BE2C (cell line): ENCODE data around the gene C12orf54. TPM values are rescaled to one million over a fixed set of nuclear protein-coding genes. Genes with fewer than 3 reads are reported as not detected.
A peak's percentile ranks its signal among the peaks of the same experiment; 100 is the strongest.
"Not testable (repeated sequence)": the region's sequence is repeated elsewhere in the genome, so short reads cannot be mapped to it uniquely, and the experiment has no call there.

Source experiments
- DNase-seq: peaks from one replicate; pipeline ENCODE4 v3.0.0-alpha.2; 2020
- H3K27me3 ChIP-seq: fragments of 250-450 bp; sonication (Bioruptor Pico); 2 replicates; pipeline ENCODE4 v1.5.1; 2020; ENCODE audit warnings: mild to moderate bottlenecking
- H3K36me3 ChIP-seq: fragments of 250-450 bp; sonication (Bioruptor Pico); 2 replicates; pipeline ENCODE4 v1.5.1; 2020; ENCODE audit warnings: mild to moderate bottlenecking
- H3K4me1 ChIP-seq: fragments of 250-450 bp; sonication (Bioruptor Pico); 2 replicates; pipeline ENCODE4 v1.5.1; 2020
- H3K4me3 ChIP-seq: 2 replicates; pipeline ENCODE4 v1.5.1; 2011; ENCODE audit warnings: low read depth, low read length
- H3K9me3 ChIP-seq: fragments of 250-450 bp; sonication (Bioruptor Pico); 2 replicates; pipeline ENCODE4 v1.5.1; 2020
- polyA plus RNA-seq: library from polyadenylated mRNA; unstranded; fragments of >200 nt; gene quantifications from one replicate; pipeline ENCODE4 v1.2.1, GENCODE V29; 2012; ENCODE audit warnings: low read depth, missing spikeins; ENCODE audit not compliant: insufficient read length, insufficient read depth
- TF ChIP-seq, protein P1 (sequence below): IDR thresholded peaks from 2 replicates; pipeline ENCODE4 v1.5.1; 2012; ENCODE audit warnings: mild to moderate bottlenecking, low read depth, low read length

C12orf54 gene
- not detected for polyA plus RNA-seq

DNA sequence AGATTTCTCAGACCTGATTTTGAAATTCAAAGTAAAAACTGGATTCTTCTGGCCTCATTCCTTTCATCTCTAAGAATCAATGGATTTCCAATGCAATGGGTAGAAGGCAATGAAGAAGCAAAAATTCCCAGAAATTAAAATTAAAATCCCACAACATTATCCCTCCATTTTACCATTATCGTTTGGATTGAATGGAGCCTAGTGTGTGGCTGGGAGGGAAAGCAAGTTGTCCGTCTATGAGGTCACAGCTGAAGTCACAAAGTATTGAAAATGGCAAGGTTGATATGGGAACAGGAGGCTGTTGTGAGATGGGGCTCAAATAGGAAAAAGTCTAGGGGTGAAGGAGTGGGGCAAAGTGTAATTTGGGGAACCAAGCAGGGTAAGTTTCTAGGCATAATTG is at the start of gene C12orf54:
Gene C12orf54, plus strand, starts transcription at position 301 of the 400 bp plus-strand sequence. CDS start 799 bp downstream, outside the sequence.
- TF ChIP-seq, protein P1, sequence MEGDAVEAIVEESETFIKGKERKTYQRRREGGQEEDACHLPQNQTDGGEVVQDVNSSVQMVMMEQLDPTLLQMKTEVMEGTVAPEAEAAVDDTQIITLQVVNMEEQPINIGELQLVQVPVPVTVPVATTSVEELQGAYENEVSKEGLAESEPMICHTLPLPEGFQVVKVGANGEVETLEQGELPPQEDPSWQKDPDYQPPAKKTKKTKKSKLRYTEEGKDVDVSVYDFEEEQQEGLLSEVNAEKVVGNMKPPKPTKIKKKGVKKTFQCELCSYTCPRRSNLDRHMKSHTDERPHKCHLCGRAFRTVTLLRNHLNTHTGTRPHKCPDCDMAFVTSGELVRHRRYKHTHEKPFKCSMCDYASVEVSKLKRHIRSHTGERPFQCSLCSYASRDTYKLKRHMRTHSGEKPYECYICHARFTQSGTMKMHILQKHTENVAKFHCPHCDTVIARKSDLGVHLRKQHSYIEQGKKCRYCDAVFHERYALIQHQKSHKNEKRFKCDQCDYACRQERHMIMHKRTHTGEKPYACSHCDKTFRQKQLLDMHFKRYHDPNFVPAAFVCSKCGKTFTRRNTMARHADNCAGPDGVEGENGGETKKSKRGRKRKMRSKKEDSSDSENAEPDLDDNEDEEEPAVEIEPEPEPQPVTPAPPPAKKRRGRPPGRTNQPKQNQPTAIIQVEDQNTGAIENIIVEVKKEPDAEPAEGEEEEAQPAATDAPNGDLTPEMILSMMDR: no peak
- H3K4me3 ChIP-seq: no peak within 1 kb of the TSS

DNA sequence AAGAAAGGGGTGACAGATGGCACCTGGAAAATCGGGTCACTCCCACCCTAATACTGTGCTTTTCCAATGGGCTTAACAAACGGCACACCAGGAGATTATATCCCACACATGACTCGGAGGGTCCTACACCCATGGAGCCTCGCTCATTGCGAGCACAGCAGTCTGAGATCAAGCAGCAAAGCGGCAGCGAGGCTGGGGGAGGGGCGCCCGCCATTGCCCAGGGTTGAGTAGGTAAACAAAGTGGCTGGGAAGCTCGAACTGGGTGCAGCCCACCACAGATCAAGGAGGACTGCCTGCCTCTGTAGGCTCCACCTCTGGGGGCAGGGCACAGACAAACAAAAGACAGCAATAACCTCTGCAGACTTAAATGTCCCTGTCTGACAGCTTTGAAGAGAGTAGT is 48.3 kb upstream of the C12orf54 start:
- not testable (repeated sequence) for H3K36me3 ChIP-seq, H3K27me3 ChIP-seq, H3K9me3 ChIP-seq, H3K4me1 ChIP-seq, H3K4me3 ChIP-seq, DNase-seq

More for the DNA sequence above, at the start of gene C12orf54:
- no peaks in the 10 kb centered on the region for H3K36me3 ChIP-seq
- H3K27me3 ChIP-seq: no peaks in the 10 kb centered on the region
- no peaks in the 10 kb centered on the region for H3K4me1 ChIP-seq
- H3K9me3 ChIP-seq: no peaks in the 10 kb centered on the region
- DNase-seq: no peak

DNA sequence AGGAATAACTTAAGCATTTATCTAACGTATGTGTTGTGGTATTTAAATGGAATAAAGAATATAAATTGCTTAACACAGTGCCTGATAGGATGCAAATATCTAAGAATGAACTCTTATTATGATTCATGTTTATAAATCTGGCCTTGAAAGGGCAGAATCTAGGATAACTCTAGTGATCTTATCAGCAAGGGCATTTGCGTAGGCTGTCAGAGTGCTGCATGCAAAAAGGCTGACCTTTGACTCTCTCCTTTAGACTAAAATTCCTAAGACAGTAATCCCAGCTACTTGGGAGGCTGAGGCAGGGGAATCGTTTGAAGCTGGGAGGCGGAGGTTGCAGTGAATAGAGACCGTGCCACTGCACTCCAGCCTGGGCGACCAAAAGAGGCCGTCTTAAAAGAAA is 41.2 kb upstream of the C12orf54 start:
- no peak overlapping the region for H3K4me3 ChIP-seq
- TF ChIP-seq, protein P1: no peak
- DNase-seq: no peak
- no peaks in the 10 kb centered on the region for H3K9me3 ChIP-seq
- no peaks in the 10 kb centered on the region for H3K36me3 ChIP-seq
- no peaks in the 10 kb centered on the region for H3K27me3 ChIP-seq
- no peaks in the 10 kb centered on the region for H3K4me1 ChIP-seq

DNA sequence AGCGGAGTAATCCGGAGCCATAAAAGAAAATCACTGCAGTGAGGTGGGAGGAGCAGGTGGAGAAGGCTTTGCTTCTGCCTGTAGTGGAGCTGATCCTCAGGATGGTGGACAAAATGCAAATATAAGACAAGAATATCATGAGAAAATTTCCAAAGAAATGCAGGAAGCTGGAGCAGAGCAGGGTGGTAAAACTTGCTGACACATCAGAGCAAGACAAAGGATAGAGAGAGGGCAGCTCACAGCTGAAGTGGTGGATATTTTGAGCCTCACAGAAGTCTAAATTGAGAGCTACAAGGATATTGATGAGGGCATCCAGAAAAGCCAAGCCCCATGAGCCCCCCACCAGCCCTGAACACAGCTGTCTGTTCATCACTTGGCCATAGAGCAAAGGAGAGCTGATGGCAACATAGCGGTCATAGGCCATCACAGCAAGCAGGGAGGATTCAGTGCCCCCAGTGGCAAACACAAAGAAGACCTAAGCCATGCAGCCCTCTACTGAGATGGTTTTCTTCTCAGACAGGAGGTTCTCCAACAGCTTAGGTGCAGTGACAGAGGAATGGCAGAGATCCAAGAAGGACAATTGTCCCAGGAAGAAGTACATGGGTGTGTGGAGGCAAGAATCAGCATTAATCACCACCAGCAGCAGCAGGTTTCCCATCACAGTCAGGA is 40.0 kb upstream of the C12orf54 start:
- DNase-seq: no peak
- no peaks in the 10 kb centered on the region for H3K36me3 ChIP-seq
- H3K9me3 ChIP-seq: no peaks in the 10 kb centered on the region
- H3K27me3 ChIP-seq: no peaks in the 10 kb centered on the region
- TF ChIP-seq, protein P1: 0 out of 2 replicates have a peak, but pooled peaks have one; percentile 10
- H3K4me1 ChIP-seq: no peaks in the 10 kb centered on the region
- no peak overlapping the region for H3K4me3 ChIP-seq

DNA sequence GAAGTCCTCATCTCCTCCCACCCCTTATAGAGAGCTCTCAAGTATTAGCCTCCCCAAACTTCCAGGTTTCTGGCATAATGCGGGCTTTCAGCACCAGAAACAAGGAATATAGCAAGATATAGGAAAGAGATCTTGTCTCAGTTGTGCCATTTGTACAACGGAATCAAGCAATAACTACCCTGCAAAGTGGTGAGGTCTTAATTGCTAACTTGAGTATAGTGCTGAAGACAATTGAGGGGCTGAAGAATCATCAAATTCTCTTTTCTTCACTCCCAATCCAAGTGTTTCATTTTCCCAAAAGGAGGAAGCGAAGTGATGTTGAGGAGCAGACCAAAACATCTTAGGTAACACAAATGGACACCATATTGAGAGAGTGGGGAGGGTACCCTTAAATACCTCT is 36.8 kb upstream of the C12orf54 start:
- H3K36me3 ChIP-seq: no peaks in the 10 kb centered on the region
- no peaks in the 10 kb centered on the region for H3K9me3 ChIP-seq
- no peak for DNase-seq
- H3K27me3 ChIP-seq: no peaks in the 10 kb centered on the region
- TF ChIP-seq, protein P1: no peak
- no peak overlapping the region for H3K4me3 ChIP-seq
- no peaks in the 10 kb centered on the region for H3K4me1 ChIP-seq

DNA sequence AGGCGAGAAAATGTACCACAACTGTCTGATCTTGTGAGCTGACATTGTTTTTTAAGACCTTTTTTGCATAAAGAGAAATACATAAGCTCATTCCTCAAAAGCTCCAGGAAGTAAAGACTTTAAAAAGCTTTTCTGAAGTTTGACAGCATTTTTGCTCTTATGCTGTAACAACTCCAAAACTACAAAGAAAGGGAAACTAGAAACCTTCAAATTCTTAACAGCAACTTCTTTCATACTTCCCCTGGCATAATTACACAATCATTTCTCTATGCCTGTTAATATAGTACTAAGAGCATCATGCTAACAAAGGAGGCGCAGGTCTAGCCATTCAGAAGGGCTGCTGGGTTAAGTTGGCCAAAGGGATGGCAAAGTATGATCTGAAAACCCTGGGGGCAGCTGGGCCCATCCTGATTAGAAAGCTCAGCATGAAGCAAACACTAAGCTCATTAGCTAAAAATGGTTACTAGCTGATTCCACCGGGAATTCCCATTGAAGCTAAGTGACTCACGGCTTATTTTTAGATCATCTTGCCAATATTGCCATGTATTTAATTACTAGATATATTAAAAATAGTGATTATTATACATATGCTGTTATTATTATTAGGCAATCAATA is 36.0 kb upstream of the C12orf54 start:
- Histone ChIP-seq H3K36me3 (no peaks in the 10 kb centered on the region), H3K4me1 (no peaks in the 10 kb centered on the region), H3K27me3 (no peaks in the 10 kb centered on the region), H3K9me3 (no peaks in the 10 kb centered on the region), H3K4me3 (no peak overlapping the region)
- DNase-seq: no peak
- TF ChIP-seq, protein P1: no peak
